Measurements from ENCODE around the gene EDEM3.
"Not testable (repeated sequence)": the region's sequence is repeated elsewhere in the genome, so short reads cannot be mapped to it uniquely, and the experiment has no call there.

Gene EDEM3

DNA sequence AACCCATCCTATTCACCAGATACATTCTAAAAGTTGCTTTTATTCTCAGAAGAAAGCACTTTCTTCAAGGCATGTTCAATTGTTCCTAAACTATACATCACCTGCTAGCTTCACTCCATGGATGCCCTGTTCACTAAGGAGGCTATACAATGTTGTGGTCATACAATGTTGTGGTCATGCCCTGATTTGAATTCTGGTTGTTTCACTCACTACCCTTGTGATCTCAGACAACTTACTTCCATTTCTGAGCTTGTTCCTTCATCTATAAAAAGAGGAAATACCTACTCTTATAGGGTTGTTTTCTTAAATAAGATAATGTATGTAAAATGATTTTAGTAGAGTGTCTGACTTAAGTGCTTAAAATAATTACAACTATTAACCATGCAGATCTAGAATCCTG is 19.7 kb downstream of the EDEM3 start:
- no peak for DNase-seq

- DNase-seq, result no peak
These were observed 29.8 kb downstream of the EDEM3 start for GRCh38 chr1:184724843-184725242.

DNA sequence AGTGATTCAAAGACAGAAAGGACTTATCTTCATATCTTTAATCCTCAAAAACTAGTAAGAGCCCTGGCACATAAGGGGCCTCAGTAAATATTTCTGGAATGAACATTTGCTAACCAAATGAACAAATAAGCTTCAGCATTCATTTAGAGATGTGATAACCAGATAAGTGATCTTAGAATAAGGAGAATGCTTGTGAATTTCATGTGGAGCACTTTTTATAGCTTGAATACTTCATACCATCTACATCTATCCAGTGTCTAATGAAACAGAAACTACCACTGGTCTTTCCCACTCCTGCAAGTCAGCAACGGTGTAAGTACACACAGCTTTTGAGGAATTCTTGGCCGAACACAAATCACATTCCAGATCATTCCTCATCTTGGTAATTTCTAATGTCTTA is 38.5 kb downstream of the EDEM3 start:
- no peak for DNase-seq

DNA sequence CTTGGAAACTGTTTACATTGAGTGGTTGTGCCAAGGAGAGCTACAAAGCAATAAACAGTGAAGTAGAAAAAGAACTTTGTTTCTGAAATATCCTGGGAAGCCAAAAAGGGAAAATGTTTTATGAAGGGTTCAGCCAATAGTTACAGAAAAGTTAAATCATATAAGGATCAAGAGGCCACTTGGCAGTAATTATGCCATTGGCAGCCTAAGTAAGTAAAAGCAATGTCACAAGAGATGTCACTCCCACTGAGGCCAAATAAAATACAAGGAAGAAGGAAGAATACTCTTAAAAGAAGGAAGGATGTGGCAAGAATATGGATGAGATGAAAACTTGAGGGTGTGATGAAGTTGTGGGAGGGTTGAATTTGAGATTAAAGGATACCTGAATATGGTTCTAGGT is 45.2 kb downstream of the EDEM3 start:
- no peak for DNase-seq

DNA sequence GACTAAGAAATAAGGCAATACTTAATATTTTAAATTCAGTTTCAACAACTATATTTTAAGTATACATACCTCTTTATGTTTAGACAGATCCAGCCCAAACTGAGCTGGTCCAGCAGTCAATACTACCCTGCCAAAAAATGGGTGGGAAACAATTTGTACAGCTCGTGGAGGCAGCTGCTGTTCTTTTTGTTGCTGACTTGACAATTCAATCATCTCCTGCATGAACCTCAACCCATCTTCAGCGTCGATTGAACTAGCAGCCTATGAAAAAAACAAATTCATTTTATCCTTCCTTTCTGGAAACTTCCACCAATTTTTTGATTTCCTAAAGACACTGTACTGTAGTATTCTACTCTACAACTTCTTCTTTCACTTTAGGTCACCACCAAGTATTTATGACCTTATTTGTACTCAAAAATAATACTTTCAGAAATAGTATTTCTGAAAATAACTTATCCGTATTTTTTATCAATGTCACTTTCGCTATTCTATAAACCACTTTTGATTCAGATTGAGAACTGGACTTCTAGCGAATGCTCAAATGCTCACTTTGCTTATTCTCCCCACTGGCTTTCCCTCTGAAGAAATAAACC is 46.5 kb downstream of the EDEM3 start:
- no peak for DNase-seq

GRCh38 chr1:184705271-184705670 is 49.4 kb downstream of the EDEM3 start:
- no peak for DNase-seq

DNA sequence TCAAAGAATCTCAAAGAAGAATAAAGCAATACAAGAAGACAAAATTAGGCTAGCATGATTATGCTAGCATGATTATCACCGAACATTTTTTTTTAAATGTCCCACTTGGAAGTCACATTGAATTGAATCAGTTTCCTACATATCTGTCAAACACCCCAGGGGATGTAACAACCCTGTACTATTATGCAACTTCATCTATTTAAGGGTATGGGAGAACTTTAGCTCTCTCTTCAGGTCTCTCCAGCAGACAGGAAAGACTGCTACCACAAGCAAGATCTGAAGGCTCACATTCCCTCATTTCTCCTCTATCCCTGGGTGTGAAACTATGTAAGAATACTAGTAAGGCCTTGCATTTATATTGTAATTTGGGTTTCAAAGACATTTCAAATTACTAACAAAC is 52.8 kb downstream of the EDEM3 start:
- no peak for DNase-seq

DNA sequence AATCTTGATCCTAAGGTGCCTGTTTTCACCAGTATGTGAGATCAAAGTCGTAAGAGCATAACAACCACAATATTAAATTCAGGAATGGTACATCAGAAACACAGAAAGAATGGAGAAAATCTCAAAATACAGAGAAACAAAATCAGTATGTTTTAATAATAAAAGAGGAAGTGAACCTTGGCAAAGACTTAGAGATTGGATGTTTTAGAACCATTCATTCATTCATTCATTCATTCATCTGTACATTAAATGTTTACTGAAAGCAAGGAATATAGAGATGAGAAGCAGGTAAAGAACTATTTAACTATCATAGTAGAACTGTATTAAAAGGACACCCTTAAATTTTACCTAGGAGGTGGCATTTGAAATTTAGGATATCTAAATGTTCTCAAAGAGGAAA is 55.7 kb downstream of the EDEM3 start:
- DNase-seq, result no peak

- no peak for DNase-seq
These were observed 56.6 kb downstream of the EDEM3 start for GRCh38 chr1:184698016-184698415.

- DNase-seq, result no peak
These were observed 58.3 kb downstream of the EDEM3 start for GRCh38 chr1:184696403-184696802.

DNA sequence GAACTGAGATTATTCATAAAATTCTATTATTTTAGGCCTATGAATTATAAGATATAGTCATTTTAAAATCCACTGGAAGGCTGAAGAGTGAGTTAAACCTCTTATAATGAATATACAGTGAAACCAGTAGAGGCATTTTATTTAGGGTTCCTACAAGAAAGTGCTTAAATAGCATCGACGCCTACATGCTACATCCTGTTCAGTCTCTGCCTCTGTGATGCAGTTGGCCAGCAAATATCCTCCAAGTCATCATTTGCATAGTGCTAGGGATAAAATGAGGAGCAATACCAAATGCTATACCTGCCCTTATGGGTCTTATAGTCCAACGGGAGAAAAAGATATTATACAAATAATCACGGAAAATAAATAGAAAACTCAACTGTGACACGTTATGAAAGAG is 59.6 kb downstream of the EDEM3 start:
- no peak for DNase-seq

- no peak for DNase-seq
These were observed 61.6 kb downstream of the EDEM3 start for GRCh38 chr1:184693011-184693410.

GRCh38 chr1:184691719-184692324 is 62.8 kb downstream of the EDEM3 start:
- DNase-seq, result no peak

DNA sequence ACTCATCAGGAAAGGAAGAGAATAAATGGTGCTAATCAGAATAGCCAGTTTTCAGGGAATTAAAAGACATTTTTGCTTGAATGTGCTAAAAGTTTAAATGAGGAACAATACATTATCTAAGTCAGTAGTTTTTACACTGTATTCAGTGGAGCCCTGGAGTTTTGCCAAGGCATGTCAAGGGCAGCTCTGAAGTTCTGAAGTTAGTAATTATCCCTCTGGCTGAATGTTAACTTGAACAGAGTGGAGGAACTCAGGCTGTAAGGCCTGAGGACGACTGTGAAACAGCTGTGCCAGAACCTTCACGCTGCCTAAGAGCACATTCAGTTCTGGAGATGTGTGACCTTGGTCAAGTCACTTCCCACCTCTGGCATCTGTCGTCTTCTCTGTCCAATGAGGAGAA is 68.1 kb downstream of the EDEM3 start:
- DNase-seq, result no peak

DNA sequence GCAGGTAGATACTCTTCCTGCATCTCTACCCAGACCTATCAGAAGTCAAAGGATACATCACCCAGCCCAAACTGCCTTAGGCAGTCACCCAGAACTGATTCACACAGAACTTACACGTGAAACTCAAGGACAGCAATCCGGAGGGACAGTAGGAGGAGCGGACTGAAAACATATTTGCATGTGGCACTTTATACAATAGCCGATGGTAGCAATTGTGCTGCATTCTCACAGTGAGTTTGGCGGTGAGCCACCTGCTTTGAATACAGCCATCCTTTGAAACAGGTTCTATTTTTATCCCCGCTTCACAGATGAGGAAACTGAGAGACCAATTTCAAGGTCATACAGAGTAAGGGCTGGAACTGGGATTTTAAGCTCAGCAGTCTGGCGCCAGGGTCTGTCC is 69.5 kb downstream of the EDEM3 start:
- no peak for DNase-seq

DNA sequence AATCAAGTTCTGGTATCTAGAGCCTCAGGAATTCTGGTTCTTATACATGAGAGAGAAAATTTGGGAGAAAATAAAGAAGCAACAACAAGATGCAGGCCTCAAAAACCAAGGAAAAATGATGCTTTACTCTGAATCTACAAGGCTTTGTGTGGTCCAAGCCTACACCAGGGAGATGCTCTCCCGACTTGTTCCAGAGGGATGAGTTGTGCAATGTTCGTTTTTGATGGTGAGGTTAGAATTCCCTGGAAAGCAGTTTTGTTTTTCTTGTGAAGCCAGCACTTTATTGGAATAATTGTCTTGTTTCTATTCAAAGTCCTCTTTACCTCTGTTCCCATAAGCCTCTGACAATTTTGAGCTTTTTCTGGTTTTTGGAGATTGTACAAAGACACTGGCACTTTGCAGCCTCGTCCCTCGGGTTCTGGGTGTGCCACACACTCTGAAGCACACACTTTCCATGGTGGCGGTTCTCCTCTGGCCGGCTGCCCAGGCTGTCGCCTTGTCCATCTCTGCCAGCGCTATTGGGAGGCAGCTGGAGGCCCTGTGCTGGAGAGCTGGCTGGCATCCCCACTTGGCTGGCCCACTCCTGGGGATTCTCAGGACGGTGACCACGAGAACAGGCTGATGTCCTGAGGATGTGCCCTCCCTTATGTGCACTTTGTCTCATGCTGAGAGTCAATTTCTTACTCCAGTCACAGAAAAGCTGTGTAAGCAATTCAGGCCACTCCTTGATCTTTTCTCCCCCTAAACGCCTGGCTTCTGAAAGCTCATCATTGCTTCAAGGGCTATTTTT is 70.2 kb downstream of the EDEM3 start:
- DNase-seq, result no peak

- no peak for DNase-seq
These were observed 71.7 kb downstream of the EDEM3 start for GRCh38 chr1:184682956-184683355.

- DNase-seq, result not testable (repeated sequence)
These were observed 73.9 kb downstream of the EDEM3 start for GRCh38 chr1:184680611-184681225.

DNA sequence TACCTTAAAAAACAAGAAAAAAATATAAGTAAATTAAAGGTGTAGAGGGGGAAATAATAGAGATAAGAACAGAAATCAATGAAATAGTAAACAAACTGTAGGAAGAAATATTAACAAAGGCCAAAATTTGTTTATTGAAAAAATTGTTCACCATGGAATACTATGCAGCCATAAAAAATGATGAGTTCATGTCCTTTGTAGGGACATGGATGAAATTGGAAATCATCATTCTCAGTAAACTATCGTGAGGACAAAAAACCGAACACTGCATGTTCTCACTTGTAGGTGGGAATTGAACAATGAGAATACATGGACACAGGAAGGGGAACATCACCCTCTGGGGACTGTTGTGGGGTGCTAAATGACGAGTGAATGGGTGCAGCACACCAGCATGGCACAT is 75.2 kb downstream of the EDEM3 start:
- DNase-seq, result not testable (repeated sequence)

DNA sequence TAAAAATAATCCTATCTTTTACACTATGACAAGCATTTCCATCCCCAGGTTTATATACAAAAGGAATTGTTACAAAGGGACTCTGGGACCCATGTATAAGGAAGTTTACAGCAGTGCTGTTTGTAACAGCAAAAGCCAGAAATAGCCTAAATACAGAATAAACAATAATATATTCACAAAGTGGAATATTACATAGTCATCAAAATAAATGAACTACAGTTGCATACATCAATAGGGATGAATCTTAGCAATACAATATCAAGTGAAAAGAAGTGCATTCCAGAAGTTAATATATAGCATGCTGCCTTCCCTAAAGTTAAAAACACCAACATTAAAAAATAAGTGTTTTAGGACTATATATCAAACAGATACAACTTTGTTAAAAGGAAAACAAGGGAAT is 77.3 kb downstream of the EDEM3 start:
- no peak for DNase-seq

- DNase-seq, result no peak
These were observed 81.4 kb downstream of the EDEM3 start for GRCh38 chr1:184673305-184673704.

GRCh38 chr1:184672013-184672726 is 82.5 kb downstream of the EDEM3 start:
- no peak for DNase-seq

GRCh38 chr1:184669391-184669790 is 85.3 kb downstream of the EDEM3 start:
- no peak for DNase-seq

All from activated CD4-positive, alpha-beta T cell treated with anti-CD3 and anti-CD28 coated beads, Interleukin-10, Interleukin-2, amounts not matched to agents 100 ng/mL and 50 ng/mL, durations not matched to agents 16 hours and 8 hours (primary cell).